B cell (primary cell): ENCODE results near the gene APLN. TPM values are rescaled to one million over a fixed set of nuclear protein-coding genes. Genes with fewer than 3 reads are reported as not detected.

Experiments
- ATAC-seq: fragments of 200-7000 bp; cut with Tn5 transposase; one replicate; pipeline ENCODE4 v1.10.0; 2021; ENCODE audit warnings: low read depth, mild to moderate bottlenecking, moderate number of reproducible peaks, moderate library complexity
- CTCF ChIA-PET: fragments of 350-600 bp; sonication (Branson Sonifier 250); formaldehyde crosslinking; loops from one replicate; lab custom pipeline; 2021; ENCODE audit warnings: antibody characterized with exemption, inconsistent platforms; lab: Charles Lee
- POLR2A ChIA-PET: fragments of 350-600 bp; sonication (Branson Sonifier 250); formaldehyde crosslinking; loops from one replicate; lab custom pipeline; 2021; ENCODE audit warnings: antibody characterized with exemption; lab: Charles Lee
- DNase-seq: peaks from one replicate; pipeline ENCODE4 v3.0.0; 2013
- H2AFZ ChIP-seq: 2 replicates; pipeline ENCODE4 v1.6.1; 2012; ENCODE audit warnings: mild to moderate bottlenecking, low read depth, low read length; ENCODE audit not compliant: insufficient read depth, poor library complexity, severe bottlenecking
- H3K27ac ChIP-seq, 2 donors: 1 replicate in 1 of 2; 2 replicates in 1 of 2; pipeline ENCODE4 v1.5.1; 2012 to 2013; ENCODE audit warnings: low read length in 2 of 2, mild to moderate bottlenecking in 2 of 2, moderate library complexity in 1 of 2
- H3K27me3 ChIP-seq, 4 experiments: fragments of 200-600 bp in 1 of 4; sonication (generic) in 1 of 4; replicated peaks in 1 of 4; 1 replicate in 2 of 4; 2 replicates in 2 of 4; pipeline versions ENCODE4 v1.6.1 to v1.7.0; 2013 to 2016; ENCODE audit warnings: low read length in 3 of 4, mild to moderate bottlenecking in 2 of 4, mixed read lengths in 1 of 4, moderate library complexity in 1 of 4; ENCODE audit not compliant: insufficient read depth in 4 of 4, control insufficient read depth in 3 of 4; ENCODE audit errors: control extremely low read depth in 1 of 4
- H3K36me3 ChIP-seq, 2 experiments: replicated peaks in 1 of 2; 1 replicate in 1 of 2; 2 replicates in 1 of 2; pipeline versions ENCODE4 v1.6.1 to v1.7.1; 2013; ENCODE audit warnings: low read length in 1 of 2; ENCODE audit not compliant: insufficient read depth in 2 of 2, control insufficient read depth in 1 of 2; ENCODE audit errors: control extremely low read depth in 1 of 2, extremely low read depth in 1 of 2
- H3K4me1 ChIP-seq, 2 donors: fragments of 200-600 bp in 1 of 2; sonication (generic) in 1 of 2; 1 replicate in 1 of 2; 2 replicates in 1 of 2; pipeline versions ENCODE4 v1.5.1 to v1.6.1; 2013 to 2017; ENCODE audit warnings: low read length in 2 of 2; ENCODE audit not compliant: control insufficient read depth in 2 of 2, insufficient read depth in 2 of 2
- H3K4me2 ChIP-seq: replicated peaks from 2 replicates; pipeline ENCODE3; 2012; ENCODE audit warnings: mild to moderate bottlenecking, low read depth, low read length; ENCODE audit not compliant: poor library complexity, severe bottlenecking
- H3K4me3 ChIP-seq, 5 experiments: fragments of 200-600 bp in 1 of 5; sonication (generic) in 1 of 5; 1 replicate in 3 of 5; 2 replicates in 2 of 5; pipeline versions ENCODE4 v1.5.1 to v1.7.0; 2011 to 2016; ENCODE audit warnings: low read length in 4 of 5, mild to moderate bottlenecking in 4 of 5, low read depth in 2 of 5, control low read depth in 1 of 5, moderate library complexity in 1 of 5; ENCODE audit not compliant: insufficient read depth in 1 of 5; ENCODE audit errors: control extremely low read depth in 1 of 5, extremely low read depth in 1 of 5
- H3K79me2 ChIP-seq: fragments of 200-600 bp; sonication (generic); one replicate; pipeline ENCODE4 v1.6.0; 2016; ENCODE audit warnings: low read length; ENCODE audit not compliant: control insufficient read depth, insufficient read depth
- H3K9ac ChIP-seq: fragments of 200-600 bp; sonication (generic); 2 replicates; pipeline ENCODE4 v1.6.1; 2017; ENCODE audit warnings: mild to moderate bottlenecking, low read length, moderate library complexity
- H3K9me3 ChIP-seq, 3 donors: one replicate each; pipeline versions ENCODE4 v1.6.1 to v1.7.1; 2013; ENCODE audit warnings: low read length in 2 of 3; ENCODE audit not compliant: control insufficient read depth in 2 of 3, insufficient read depth in 1 of 3; ENCODE audit errors: control extremely low read depth in 1 of 3
- H4K20me1 ChIP-seq: 2 replicates; pipeline ENCODE4 v1.6.0; 2012; ENCODE audit warnings: mild to moderate bottlenecking, low read length; ENCODE audit not compliant: insufficient read depth, control insufficient read depth, poor library complexity, severe bottlenecking
- H3K27ac Mint-ChIP-seq: one replicate; pipeline ENCODE4 v1.8.0; 2021; ENCODE audit warnings: mixed read lengths
- H3K27me3 Mint-ChIP-seq: one replicate; pipeline ENCODE4 v1.8.0; 2021; ENCODE audit warnings: mixed read lengths
- H3K4me1 Mint-ChIP-seq: one replicate; pipeline ENCODE4 v1.8.0; 2021; ENCODE audit warnings: mixed read lengths
- H3K4me3 Mint-ChIP-seq: one replicate; pipeline ENCODE4 v1.8.0; 2021; ENCODE audit warnings: mixed read lengths
- H3K9me3 Mint-ChIP-seq: one replicate; pipeline ENCODE4 v1.8.0; 2022; ENCODE audit warnings: mixed read lengths; ENCODE audit not compliant: insufficient read depth
- CTCF ChIP-seq: fragments of 200-600 bp; IDR thresholded peaks from one replicate; pipeline ENCODE4 v1.8.0; 2022; ENCODE audit warnings: antibody characterized with exemption, mild to moderate bottlenecking
- EZH2 ChIP-seq: IDR thresholded peaks from 2 replicates; pipeline ENCODE4 v1.6.1; 2012; ENCODE audit warnings: borderline replicate concordance, low read depth, mild to moderate bottlenecking, moderate library complexity, low read length; ENCODE audit not compliant: insufficient read depth, poor library complexity, severe bottlenecking
- WGBS: methylation state at CpG from one replicate; pipeline ENCODE4 v1.1.5; 2013; ENCODE audit warnings: missing lambda C conversion rate; ENCODE audit not compliant: insufficient coverage; 5-methylcytosine and 5-hydroxymethylcytosine counted together
- intact Hi-C: fragments of 100-400 bp; cut with micrococcal nuclease; formaldehyde crosslinking; loops from one replicate; pipeline ENCODE4 v1.10.0; 2022
- polyA plus RNA-seq: library from polyadenylated mRNA; depleted of rRNA; stranded (reverse); fragments of >200 nt; gene quantifications from 2 replicates; pipeline ENCODE4 v1.2.3, GENCODE V29; 2012
- total RNA-seq, 2 donors: library from RNA; stranded (reverse); fragments of 120-200 nt in 1 of 2; gene quantifications; 1 replicate in 1 of 2; 2 replicates in 1 of 2; pipeline versions ENCODE4 v1.2.3 to v1.2.4, GENCODE V29; 2013 to 2022

APLN gene
- total and polyA plus RNA-seq, 2 donors (not counting 1 experiment from before 2014, with no cell fraction given), result not detected

GRCh38 chrX:129701624-129702069 is 46.9 kb upstream of the APLN start:
- POLR2A ChIA-PET, result no interaction called here
- Histone ChIP-seq H3K9ac (no peak overlapping the region), H3K4me1 (no peaks in the 10 kb centered on the region), H3K4me2 (no peak overlapping the region), H3K27ac (no peak overlapping the region), H3K79me2 (no peaks in the 10 kb centered on the region), H3K27me3 (no peaks in the 10 kb centered on the region), H2AFZ (no peak overlapping the region), H3K36me3 (no peaks in the 10 kb centered on the region), H3K4me3 (no peak overlapping the region), H3K9me3 (no peaks in the 10 kb centered on the region), H4K20me1 (no peaks in the 10 kb centered on the region)
- CTCF ChIA-PET, result no interaction called here
- WGBS, result 86% methylated on average over 4 of the region's 8 CpGs
- no peak overlapping the region for H3K4me3 Mint-ChIP-seq
- intact Hi-C loops, result no loop called here
- no peaks in the 10 kb centered on the region for H3K27me3 Mint-ChIP-seq
- TF ChIP-seq CTCF (no peak), EZH2 (no peak)
- no peak for ATAC-seq
- H3K4me1 Mint-ChIP-seq, result no peaks in the 10 kb centered on the region
- no peak overlapping the region for H3K27ac Mint-ChIP-seq
- H3K9me3 Mint-ChIP-seq, result no peaks in the 10 kb centered on the region
- DNase-seq, result no peak

- Histone ChIP-seq H3K9me3 (no peaks in the 10 kb centered on the region), H3K79me2 (no peaks in the 10 kb centered on the region), H3K27me3 (no peaks in the 10 kb centered on the region), H4K20me1 (no peaks in the 10 kb centered on the region), H3K9ac (no peak overlapping the region), H2AFZ (no peak overlapping the region), H3K4me3 (no peak overlapping the region), H3K36me3 (no peaks in the 10 kb centered on the region), H3K4me1 (no peaks in the 10 kb centered on the region), H3K27ac (no peak overlapping the region), H3K4me2 (no peak overlapping the region)
- Mint-ChIP-seq H3K27me3 (no peaks in the 10 kb centered on the region), H3K9me3 (no peaks in the 10 kb centered on the region), H3K27ac (no peak overlapping the region), H3K4me1 (no peaks in the 10 kb centered on the region), H3K4me3 (no peak overlapping the region)
- DNase-seq (no peak), ATAC-seq (no peak)
- 100% methylated on average over 1 of the region's 4 CpGs for WGBS
- TF ChIP-seq CTCF, result no peak
- TF ChIP-seq EZH2, result no peak
- ChIA-PET CTCF (no interaction called here), POLR2A (no interaction called here)
- intact Hi-C loops, result no loop called here
These were observed 45.8 kb upstream of the APLN start for GRCh38 chrX:129700536-129700935.
